GM03348 (cell line): ENCODE data around the gene PKIG.
"Not testable (repeated sequence)": the region's sequence is repeated elsewhere in the genome, so short reads cannot be mapped to it uniquely, and the experiment has no call there.

Source experiments
- DNase-seq: peaks from one replicate; pipeline ENCODE4 v3.0.0; 2012; ENCODE audit warnings: low spot score

The PKIG gene

GRCh38 chr20:44572551-44573500 lies 9.6 kb upstream of the PKIG start:
- peak; percentile 84 for DNase-seq

GRCh38 chr20:44573501-44573869 lies 8.9 kb upstream of the PKIG start:
- no peak for DNase-seq

GRCh38 chr20:44574372-44574771 lies 8.0 kb upstream of the PKIG start:
- DNase-seq = no peak

GRCh38 chr20:44576297-44576696 lies 6.1 kb upstream of the PKIG start:
- no peak for DNase-seq

- no peak for DNase-seq
Observed at GRCh38 chr20:44579313-44580081, 2.9 kb upstream of the PKIG start.

- DNase-seq = no peak
Observed at GRCh38 chr20:44580581-44581268, 1.7 kb upstream of the PKIG start.

- DNase-seq = no peak
Observed at GRCh38 chr20:44581515-44581914, 864 bp upstream of the PKIG start.

- DNase-seq = no peak
Observed at GRCh38 chr20:44583157-44583556, 778 bp downstream of the PKIG start.

GRCh38 chr20:44584162-44584561 lies 1.8 kb downstream of the PKIG start:
- no peak for DNase-seq

GRCh38 chr20:44585057-44585963 lies 2.9 kb downstream of the PKIG start:
- no peak for DNase-seq

- no peak for DNase-seq
Observed at GRCh38 chr20:44586289-44586911, 4.0 kb downstream of the PKIG start.

- no peak for DNase-seq
Observed at GRCh38 chr20:44587035-44587980, 4.9 kb downstream of the PKIG start.

- DNase-seq = not testable (repeated sequence)
Observed at GRCh38 chr20:44588321-44588720, 5.9 kb downstream of the PKIG start.

GRCh38 chr20:44589537-44589936 lies 7.2 kb downstream of the PKIG start:
- no peak for DNase-seq

GRCh38 chr20:44590980-44591778 lies 8.8 kb downstream of the PKIG start:
- DNase-seq = no peak

- no peak for DNase-seq
Observed at GRCh38 chr20:44592366-44592765, 10.0 kb downstream of the PKIG start.

GRCh38 chr20:44593751-44594150 lies 11.4 kb downstream of the PKIG start:
- DNase-seq = no peak

- DNase-seq = peak; percentile 41
Observed at GRCh38 chr20:44594730-44595129, 12.4 kb downstream of the PKIG start.

- no peak for DNase-seq
Observed at GRCh38 chr20:44596010-44596409, 13.6 kb downstream of the PKIG start.
